ENCODE data around the gene RAB35. TPM values are rescaled to one million over a fixed set of nuclear protein-coding genes. Genes with fewer than 3 reads are reported as not detected.

The RAB35 gene
- total RNA-seq, 1 experiment from 2014 or later, result 68.2 TPM

GRCh38 chr12:120134307-120134980 lies 17.9 kb upstream of the RAB35 start:
- Mint-ChIP-seq H3K9me3 (ENCODE audit: low read depth, unreplicated experiment) (no peaks in the 10 kb centered on the region), H3K4me1 (ENCODE audit: low read depth, unreplicated experiment) (no peaks in the 10 kb centered on the region), H3K4me3 (ENCODE audit: low read depth, unreplicated experiment) (no peak overlapping the region), H3K36me3 (ENCODE audit: insufficient read depth, unreplicated experiment) (peaks cover 75% of the 10 kb centered on the region), H3K27ac (ENCODE audit: unreplicated experiment) (no peak overlapping the region), H3K27me3 (ENCODE audit: unreplicated experiment) (no peaks in the 10 kb centered on the region)
- BruUV-seq (replicated peaks), result no TSS peak
- no peak for DNase-seq
- CTCF ChIA-PET, result no interaction called here
- no peak for TF ChIP-seq CTCF (IDR thresholded peaks at IDR 0.05; ENCODE audit: unreplicated experiment)
- intact Hi-C loops (cut with micrococcal nuclease; ENCODE audit: unreplicated experiment), result no loop called here

- no TSS peak for BruUV-seq (replicated peaks)
- no peak overlapping the region for H3K4me3 Mint-ChIP-seq (ENCODE audit: low read depth, unreplicated experiment)
- no peak overlapping the region for H3K27ac Mint-ChIP-seq (ENCODE audit: unreplicated experiment)
- no peak for TF ChIP-seq CTCF (IDR thresholded peaks at IDR 0.05; ENCODE audit: unreplicated experiment)
- intact Hi-C loops (cut with micrococcal nuclease; ENCODE audit: unreplicated experiment), result no loop called here
- no peak for DNase-seq
- H3K27me3 Mint-ChIP-seq (ENCODE audit: unreplicated experiment), result no peaks in the 10 kb centered on the region
- no peaks in the 10 kb centered on the region for H3K9me3 Mint-ChIP-seq (ENCODE audit: low read depth, unreplicated experiment)
- CTCF ChIA-PET, result no interaction called here
- peaks cover 82% of the 10 kb centered on the region for H3K36me3 Mint-ChIP-seq (ENCODE audit: insufficient read depth, unreplicated experiment)
- H3K4me1 Mint-ChIP-seq (ENCODE audit: low read depth, unreplicated experiment), result no peaks in the 10 kb centered on the region
Observed at GRCh38 chr12:120132863-120133385, 16.4 kb upstream of the RAB35 start.

DNA sequence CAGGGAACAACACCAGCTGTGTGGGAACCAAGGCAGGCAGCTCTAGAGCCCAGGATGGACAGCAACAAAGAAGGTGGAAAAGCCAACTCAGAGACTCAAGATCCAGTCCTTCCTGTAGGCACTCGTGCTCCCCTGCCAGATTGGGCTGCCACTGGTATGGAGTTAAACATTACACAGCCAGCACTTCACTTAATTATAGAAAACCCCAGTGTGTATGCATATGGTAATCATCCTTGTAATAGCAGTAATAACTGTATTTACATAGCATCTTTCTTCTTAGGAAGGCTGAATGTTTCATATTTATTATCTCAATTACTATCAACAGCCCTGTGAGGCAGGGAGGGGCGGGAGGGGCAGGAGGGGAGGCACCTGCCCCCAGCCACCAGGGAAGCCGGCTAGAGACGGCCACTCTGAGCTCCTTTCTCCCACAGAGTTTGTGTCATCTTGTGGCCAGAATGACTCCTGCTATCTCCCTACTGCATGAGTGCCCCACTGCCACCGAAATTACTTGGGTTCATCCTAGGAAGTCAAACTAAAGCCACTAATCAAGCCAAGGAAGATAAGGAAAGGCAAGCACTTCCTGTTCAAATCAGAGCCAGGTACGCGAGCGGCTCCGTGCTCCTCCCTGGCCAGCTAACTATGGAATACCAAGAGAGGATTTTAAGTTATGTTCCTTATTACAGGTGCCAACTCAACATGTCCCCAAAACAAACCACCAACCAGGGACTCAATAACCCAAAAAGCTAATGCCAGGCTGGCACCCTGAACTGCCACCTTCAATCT lies 15.7 kb upstream of the RAB35 start:
- Mint-ChIP-seq H3K27ac (ENCODE audit: unreplicated experiment) (no peak overlapping the region), H3K36me3 (ENCODE audit: insufficient read depth, unreplicated experiment) (peaks cover 82% of the 10 kb centered on the region), H3K4me1 (ENCODE audit: low read depth, unreplicated experiment) (no peaks in the 10 kb centered on the region), H3K4me3 (ENCODE audit: low read depth, unreplicated experiment) (no peak overlapping the region), H3K9me3 (ENCODE audit: low read depth, unreplicated experiment) (no peaks in the 10 kb centered on the region), H3K27me3 (ENCODE audit: unreplicated experiment) (no peaks in the 10 kb centered on the region)
- BruUV-seq (replicated peaks), result no TSS peak
- intact Hi-C loops (cut with micrococcal nuclease; ENCODE audit: unreplicated experiment), result no loop called here
- no peak for TF ChIP-seq CTCF (IDR thresholded peaks at IDR 0.05; ENCODE audit: unreplicated experiment)
- DNase-seq, result no peak
- CTCF ChIA-PET, result interaction anchor here (0.6 kb wide), 1 partner anchor 1356 kb away, joined by 6 read pairs; no protein-coding TSS in a partner anchor

DNA sequence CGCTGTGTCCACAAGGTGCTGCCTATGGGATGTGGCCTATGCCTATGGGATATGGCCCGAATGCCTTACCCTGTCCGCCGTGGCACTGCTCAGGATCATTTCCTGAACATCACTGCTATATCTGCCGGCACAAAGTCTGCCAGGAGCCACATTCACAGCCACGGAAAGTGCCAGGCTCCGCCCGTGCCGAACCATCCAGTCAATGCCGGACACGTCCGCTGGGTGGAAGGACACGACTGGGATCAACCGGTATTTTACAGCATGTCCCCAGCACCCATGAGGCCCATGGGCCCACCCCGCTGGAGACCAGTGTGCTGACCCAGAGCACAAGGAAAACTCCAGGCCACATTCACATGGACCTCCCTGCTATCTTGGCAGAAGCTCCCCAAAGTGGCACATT lies 14.6 kb upstream of the RAB35 start:
- Mint-ChIP-seq H3K4me1 (ENCODE audit: low read depth, unreplicated experiment) (no peaks in the 10 kb centered on the region), H3K9me3 (ENCODE audit: low read depth, unreplicated experiment) (no peaks in the 10 kb centered on the region), H3K4me3 (ENCODE audit: low read depth, unreplicated experiment) (no peak overlapping the region), H3K27ac (ENCODE audit: unreplicated experiment) (no peak overlapping the region), H3K36me3 (ENCODE audit: insufficient read depth, unreplicated experiment) (peaks cover 78% of the 10 kb centered on the region), H3K27me3 (ENCODE audit: unreplicated experiment) (no peaks in the 10 kb centered on the region)
- no TSS peak for BruUV-seq (replicated peaks)
- no peak for TF ChIP-seq CTCF (IDR thresholded peaks at IDR 0.05; ENCODE audit: unreplicated experiment)
- no peak for DNase-seq
- intact Hi-C loops (cut with micrococcal nuclease; ENCODE audit: unreplicated experiment), result no loop called here
- CTCF ChIA-PET, result no interaction called here
